Myocyte (in vitro differentiated cells): Measurements from ENCODE around the gene TP53TG3. TPM values are rescaled to one million over a fixed set of nuclear protein-coding genes. Genes with fewer than 3 reads are reported as not detected.
"Not testable (repeated sequence)": the region's sequence is repeated elsewhere in the genome, so short reads cannot be mapped to it uniquely, and the experiment has no call there.

Source experiments
- DNase-seq: peaks from one replicate; pipeline ENCODE4 v3.0.0-alpha.2; 2012; ENCODE audit warnings: low read depth
- polyA plus RNA-seq: library from polyadenylated mRNA; unstranded; fragments of >200 nt; gene quantifications from one replicate; pipeline ENCODE4 v1.2.1, GENCODE V29; 2012; ENCODE audit warnings: missing spikeins
- total RNA-seq: library from RNA; depleted of rRNA; stranded (reverse); fragments of >200 nt; gene quantifications from 2 replicates; pipeline ENCODE4 v1.2.3, GENCODE V29; 2014

The TP53TG3 gene
- total RNA-seq: 0.80 TPM in 1 of 2 replicates, not detected in the other
- 0.15 TPM for polyA plus RNA-seq

- DNase-seq: not testable (repeated sequence)
Observed at GRCh38 chr16:32676065-32676464, at the start of gene TP53TG3. TSS of gene TP53TG3 (minus strand) at chr16:32676165. CDS start at chr16:32676097, 68 bp downstream.

GRCh38 chr16:32650876-32651275 lies 25.1 kb downstream of the TP53TG3 start:
- not testable (repeated sequence) for DNase-seq

DNA sequence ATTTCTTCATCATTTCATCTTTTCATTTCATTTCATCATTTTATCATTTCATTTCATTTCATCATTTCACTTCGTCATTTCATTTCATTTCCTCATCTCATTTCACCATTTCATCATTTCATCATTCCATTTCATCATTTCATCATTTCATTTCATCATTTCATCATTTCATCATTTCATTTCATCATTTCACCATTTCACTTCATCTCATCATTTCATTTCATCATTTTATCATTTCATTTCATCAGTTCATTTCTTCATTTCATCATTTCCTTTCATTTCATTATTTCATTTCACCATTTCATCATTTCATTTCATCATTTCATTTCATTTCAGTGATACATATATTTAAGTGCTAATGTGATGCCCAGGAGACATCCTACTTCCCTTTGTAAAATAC lies 28.4 kb downstream of the TP53TG3 start:
- not testable (repeated sequence) for DNase-seq

- DNase-seq: not testable (repeated sequence)
Observed at GRCh38 chr16:32646780-32647179, 29.2 kb downstream of the TP53TG3 start.

- DNase-seq: not testable (repeated sequence)
Observed at GRCh38 chr16:32646177-32646576, 29.8 kb downstream of the TP53TG3 start.

GRCh38 chr16:32645278-32645908 lies 30.6 kb downstream of the TP53TG3 start:
- DNase-seq: peak; percentile 2

DNA sequence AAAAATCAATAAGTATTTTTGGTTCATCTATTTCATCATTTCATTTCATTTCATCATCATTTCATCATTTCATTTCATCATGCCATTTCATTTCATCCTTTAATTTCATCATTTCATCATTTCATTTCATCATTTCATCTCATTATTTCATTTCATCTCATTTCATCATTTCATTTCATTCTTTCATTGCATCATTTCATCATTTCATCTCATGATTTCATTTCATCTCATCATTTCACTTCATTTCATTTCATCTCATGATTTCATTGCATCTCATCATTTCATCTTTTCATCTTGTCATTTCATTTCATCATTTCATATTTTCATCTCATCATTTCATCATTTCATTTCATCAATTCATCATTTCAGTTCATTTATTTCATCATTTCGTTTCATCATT lies 31.2 kb downstream of the TP53TG3 start:
- peak; percentile 0 for DNase-seq

GRCh38 chr16:32637614-32638013 lies 38.4 kb downstream of the TP53TG3 start:
- DNase-seq: not testable (repeated sequence)

DNA sequence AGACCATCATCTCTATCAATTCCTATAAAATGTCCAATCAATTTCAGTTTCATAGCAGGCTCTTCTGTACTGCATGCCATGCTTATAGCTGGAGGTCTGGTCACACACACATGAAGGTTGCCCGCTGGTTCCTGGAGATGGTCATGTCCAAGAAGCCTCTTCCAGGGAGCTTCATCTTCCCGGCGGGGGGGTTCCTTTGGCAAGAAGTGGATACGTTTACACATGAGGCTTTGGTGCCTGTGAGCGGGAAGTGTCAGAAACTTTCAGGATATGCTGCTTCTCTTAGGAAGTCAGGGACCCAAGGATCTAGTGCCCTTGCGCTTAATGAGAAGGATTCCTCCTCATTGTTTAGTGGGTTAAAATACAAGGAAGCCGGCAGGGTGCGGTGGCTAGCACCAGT lies 43.9 kb downstream of the TP53TG3 start:
- not testable (repeated sequence) for DNase-seq
